OCI-LY7 (cell line): ENCODE results near the gene SLC38A3. TPM values are rescaled to one million over a fixed set of nuclear protein-coding genes. Genes with fewer than 3 reads are reported as not detected.

ENCODE experiments used
- BruUV-seq: library from RNA; stranded (reverse); fragments of 400-500 nt; replicated peaks from 2 replicates; lab custom pipeline; 2021; lab: Mats Ljungman, UMichigan
- CTCF ChIA-PET: fragments of 300-600 bp; sonication (Branson Sonifier 250); formaldehyde crosslinking; loops from one replicate; lab custom pipeline; 2022; ENCODE audit warnings: antibody characterized with exemption; ENCODE audit not compliant: unreplicated experiment; lab: Charles Lee
- POLR2A ChIA-PET: fragments of 300-600 bp; sonication (Branson Sonifier 250); formaldehyde crosslinking; loops from one replicate; lab custom pipeline; 2022; ENCODE audit warnings: antibody characterized with exemption; lab: Charles Lee
- DNase-seq: peaks from one replicate; pipeline ENCODE4 v3.0.0-alpha.2; 2015; ENCODE audit warnings: low spot score
- H2AFZ ChIP-seq: fragments of 200-600 bp; sonication (generic), shearing (Covaris generic); 2 replicates; pipeline ENCODE4 v1.6.1; 2014; ENCODE audit warnings: mild to moderate bottlenecking, antibody characterized with exemption, low read length, moderate library complexity
- H3K27ac ChIP-seq: fragments of 200-600 bp; sonication (generic); 2 replicates; pipeline ENCODE4 v1.5.1; 2014; ENCODE audit warnings: mixed run types, low read depth, mild to moderate bottlenecking, moderate library complexity, low read length, inconsistent platforms; ENCODE audit not compliant: poor library complexity, severe bottlenecking
- H3K36me3 ChIP-seq: fragments of 200-600 bp; sonication (generic); 2 replicates; pipeline ENCODE4 v1.6.1; 2014; ENCODE audit warnings: mild to moderate bottlenecking, antibody characterized with exemption, low read length, moderate library complexity, mixed read lengths; ENCODE audit not compliant: insufficient read depth
- H3K4me1 ChIP-seq: fragments of 200-600 bp; sonication (generic); 2 replicates; pipeline ENCODE4 v1.5.1; 2014; ENCODE audit warnings: mild to moderate bottlenecking, low read length; ENCODE audit not compliant: insufficient read depth, poor library complexity, severe bottlenecking
- H3K4me2 ChIP-seq: fragments of 200-600 bp; sonication (generic); 2 replicates; pipeline ENCODE4 v1.6.1; 2014; ENCODE audit warnings: mild to moderate bottlenecking, low read length
- H3K4me3 ChIP-seq: fragments of 200-600 bp; sonication (generic); 2 replicates; pipeline ENCODE4 v1.5.1; 2014; ENCODE audit warnings: mild to moderate bottlenecking, low read depth, low read length; ENCODE audit not compliant: poor library complexity, severe bottlenecking
- H3K79me2 ChIP-seq: fragments of 200-600 bp; sonication (generic); 2 replicates; pipeline ENCODE4 v1.6.1; 2016; ENCODE audit warnings: low read depth, mild to moderate bottlenecking, low read length, moderate library complexity, mixed read lengths; ENCODE audit not compliant: insufficient read depth
- H3K9me2 ChIP-seq: fragments of 200-600 bp; sonication (generic); 2 replicates; pipeline ENCODE4 v1.6.1; 2016; ENCODE audit warnings: mild to moderate bottlenecking, low read length, mixed read lengths; ENCODE audit not compliant: insufficient read depth
- H3K9me3 ChIP-seq: fragments of 200-600 bp; sonication (generic); 2 replicates; pipeline ENCODE4 v1.6.1; 2014; ENCODE audit warnings: mild to moderate bottlenecking, mixed run types, low read length, mixed read lengths
- H4K20me1 ChIP-seq: fragments of 200-600 bp; sonication (generic); 2 replicates; pipeline ENCODE4 v1.6.1; 2014; ENCODE audit warnings: mild to moderate bottlenecking, antibody characterized with exemption, low read length, moderate library complexity, mixed read lengths; ENCODE audit not compliant: insufficient read depth
- CTCF ChIP-seq: fragments of 200-600 bp; sonication (generic); conservative IDR thresholded peaks from 2 replicates; pipeline ENCODE4 v1.5.1; 2014; ENCODE audit warnings: mild to moderate bottlenecking, antibody characterized with exemption, low read length, moderate library complexity, mixed read lengths
- EZH2phosphoT487 ChIP-seq: fragments of 200-600 bp; sonication (generic); IDR thresholded peaks from 2 replicates; pipeline ENCODE4 v1.6.1; 2018; ENCODE audit warnings: low read depth, borderline replicate concordance, mild to moderate bottlenecking, mixed run types, antibody characterized with exemption, low read length, moderate library complexity, mixed read lengths
- intact Hi-C: fragments of 100-400 bp; cut with micrococcal nuclease; formaldehyde crosslinking; loops from one replicate; pipeline ENCODE4 v1.10.0; 2022; ENCODE audit not compliant: unreplicated experiment
- total RNA-seq, 2 experiments: library from RNA; depleted of rRNA in 1 of 2; stranded (reverse); fragments of >200 nt in 1 of 2; shearing (Covaris generic) in 1 of 2; gene quantifications; 2 replicates each; pipeline ENCODE4 v1.2.3, GENCODE V29; 2014 to 2022

Gene SLC38A3
- total RNA-seq, 2 experiments from 2014 or later = not detected

- no TSS peak for BruUV-seq
- Histone ChIP-seq H3K4me3 (no peak overlapping the region), H3K4me1 (peaks cover 19% of the 10 kb centered on the region), H4K20me1 (no peaks in the 10 kb centered on the region), H3K79me2 (no peaks in the 10 kb centered on the region), H3K27ac (no peak overlapping the region), H3K9me2 (no peaks in the 10 kb centered on the region), H3K4me2 (no peak overlapping the region), H3K36me3 (no peaks in the 10 kb centered on the region), H3K9me3 (no peaks in the 10 kb centered on the region), H2AFZ (no peak overlapping the region)
- DNase-seq = no peak
- no peak for TF ChIP-seq EZH2phosphoT487
- TF ChIP-seq CTCF = no peak
- intact Hi-C loops = loop anchor here (1.0 kb wide), 2 partner anchors 34 to 81 kb away; no protein-coding TSS in a partner anchor
- ChIA-PET CTCF (interaction anchor here (0.6 to 1.5 kb wide), 6 partner anchors 34 to 83 kb away, joined by 3 to 5 read pairs (median 4); no protein-coding TSS in a partner anchor), POLR2A (interaction anchor here (0.7 kb wide), 1 partner anchor 55 kb away, joined by 3 read pairs; no protein-coding TSS in a partner anchor)
These were observed 12.9 kb upstream of the SLC38A3 start for GRCh38 chr3:50192124-50192523.

GRCh38 chr3:50192689-50193141 lies 12.4 kb upstream of the SLC38A3 start:
- Histone ChIP-seq H3K9me3 (no peaks in the 10 kb centered on the region), H3K36me3 (no peaks in the 10 kb centered on the region), H3K9me2 (no peaks in the 10 kb centered on the region), H3K4me2 (no peak overlapping the region), H2AFZ (no peak overlapping the region), H3K27ac (no peak overlapping the region), H3K4me1 (peaks cover 19% of the 10 kb centered on the region), H3K79me2 (no peaks in the 10 kb centered on the region), H4K20me1 (no peaks in the 10 kb centered on the region), H3K4me3 (no peak overlapping the region)
- POLR2A ChIA-PET = interaction anchor here (0.5 to 0.7 kb wide), 2 partner anchors 54 to 351 kb away, joined by 3 read pairs; no protein-coding TSS in a partner anchor
- peak; percentile 79 for DNase-seq
- TF ChIP-seq EZH2phosphoT487 = no peak
- peak; percentile 96 for TF ChIP-seq CTCF
- CTCF ChIA-PET = interaction anchor here (0.6 to 1.5 kb wide), 6 partner anchors 34 to 82 kb away, joined by 3 to 5 read pairs (median 4); no protein-coding TSS in a partner anchor
- intact Hi-C loops = loop anchor here (1.0 kb wide), 2 partner anchors 34 to 81 kb away; no protein-coding TSS in a partner anchor
- BruUV-seq = no TSS peak

- Histone ChIP-seq H2AFZ (no peak overlapping the region), H3K9me3 (no peaks in the 10 kb centered on the region), H3K4me2 (no peak overlapping the region), H4K20me1 (no peaks in the 10 kb centered on the region), H3K27ac (no peak overlapping the region), H3K36me3 (no peaks in the 10 kb centered on the region), H3K79me2 (no peaks in the 10 kb centered on the region), H3K9me2 (no peaks in the 10 kb centered on the region), H3K4me3 (no peak overlapping the region), H3K4me1 (peaks cover 19% of the 10 kb centered on the region)
- intact Hi-C loops = no loop called here
- no peak for DNase-seq
- no peak for TF ChIP-seq CTCF
- ChIA-PET CTCF (no interaction called here), POLR2A (interaction anchor here (1.0 kb wide), 1 partner anchor 33 kb away, joined by 3 read pairs; no protein-coding TSS in a partner anchor)
- BruUV-seq = no TSS peak
These were observed 11.8 kb upstream of the SLC38A3 start for GRCh38 chr3:50193286-50193685.
